RCC 7860 (cell line): ENCODE measurements around the gene FURIN.
"Not testable (repeated sequence)": the region's sequence is repeated elsewhere in the genome, so short reads cannot be mapped to it uniquely, and the experiment has no call there.

Experiments used
- DNase-seq: peaks from one replicate; pipeline ENCODE4 v3.0.0-alpha.2; 2015; ENCODE audit warnings: low spot score
- FAIRE-seq: peaks from 2 replicates; lab custom pipeline; 2012; peaks lifted over from hg19 to GRCh38; lab: Jason Lieb, UNC

The FURIN gene

GRCh38 chr15:90901175-90902039 lies 33.0 kb downstream of the FURIN start:
- no peak for DNase-seq
- no peak for FAIRE-seq

GRCh38 chr15:90902040-90902839 lies 33.9 kb downstream of the FURIN start:
- no peak for FAIRE-seq

GRCh38 chr15:90902840-90903732 lies 34.7 kb downstream of the FURIN start, which contains the start of gene MAN2A2:
TSS of gene MAN2A2 (plus strand) at chr15:90903302. CDS start at chr15:90904208, 906 bp downstream.
- FAIRE-seq (no peak), DNase-seq (peak; percentile 31)

More at GRCh38 chr15:90902040-90902839, 33.9 kb downstream of the FURIN start:
- DNase-seq, result peak; percentile 55

- DNase-seq (no peak), FAIRE-seq (no peak)
These were observed 35.5 kb downstream of the FURIN start for GRCh38 chr15:90903733-90904536.

GRCh38 chr15:90904746-90905145 lies 36.4 kb downstream of the FURIN start:
- no peak for FAIRE-seq
- no peak for DNase-seq

- DNase-seq (no peak), FAIRE-seq (no peak)
These were observed 37.2 kb downstream of the FURIN start for GRCh38 chr15:90905306-90906180.

GRCh38 chr15:90906181-90906849 lies 37.9 kb downstream of the FURIN start:
- DNase-seq (no peak), FAIRE-seq (no peak)

GRCh38 chr15:90907051-90907660 lies 38.8 kb downstream of the FURIN start:
- no peak for DNase-seq
- FAIRE-seq, result no peak

- FAIRE-seq (no peak), DNase-seq (no peak)
These were observed 39.6 kb downstream of the FURIN start for GRCh38 chr15:90907838-90908507.

- not testable (repeated sequence) for FAIRE-seq, DNase-seq
These were observed 41.1 kb downstream of the FURIN start for GRCh38 chr15:90909449-90909848.

- FAIRE-seq, result no peak
- DNase-seq, result no peak
These were observed 41.6 kb downstream of the FURIN start for GRCh38 chr15:90909976-90910375.

- FAIRE-seq (no peak), DNase-seq (no peak)
These were observed 42.3 kb downstream of the FURIN start for GRCh38 chr15:90910441-90911301.

GRCh38 chr15:90911302-90911623 lies 42.9 kb downstream of the FURIN start:
- DNase-seq (no peak), FAIRE-seq (no peak)

GRCh38 chr15:90911906-90912769 lies 43.8 kb downstream of the FURIN start:
- FAIRE-seq (no peak), DNase-seq (no peak)

- FAIRE-seq (no peak), DNase-seq (no peak)
These were observed 44.3 kb downstream of the FURIN start for GRCh38 chr15:90912770-90913075.

GRCh38 chr15:90913398-90913944 lies 45.1 kb downstream of the FURIN start:
- FAIRE-seq, result no peak
- DNase-seq, result no peak
